ENCODE results near the gene CCNT2. TPM values are rescaled to one million over a fixed set of nuclear protein-coding genes. Genes with fewer than 3 reads are reported as not detected.

CCNT2 gene
- total RNA-seq, 1 experiment from 2014 or later, result 38.1 TPM

DNA sequence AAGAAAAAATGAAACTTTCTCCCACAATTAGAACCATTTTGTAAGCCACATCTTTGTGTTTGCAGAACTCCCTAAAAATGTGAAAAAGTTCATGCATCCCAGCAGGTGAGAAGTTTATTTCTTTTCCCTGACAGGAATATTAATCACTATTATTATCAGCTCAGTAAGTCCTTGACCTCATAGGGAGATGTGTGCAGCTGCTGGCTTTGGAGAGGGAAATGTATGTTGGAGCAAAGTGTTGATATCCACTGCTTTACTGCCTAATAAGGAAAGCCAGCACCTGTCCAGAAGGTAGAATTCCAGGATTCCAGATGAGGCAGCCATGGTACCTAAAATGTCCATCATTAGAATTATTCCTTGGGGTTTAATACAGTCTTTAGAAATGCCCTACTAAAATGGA lies 35.8 kb upstream of the CCNT2 start (continued):
- TF ChIP-seq, protein P1, sequence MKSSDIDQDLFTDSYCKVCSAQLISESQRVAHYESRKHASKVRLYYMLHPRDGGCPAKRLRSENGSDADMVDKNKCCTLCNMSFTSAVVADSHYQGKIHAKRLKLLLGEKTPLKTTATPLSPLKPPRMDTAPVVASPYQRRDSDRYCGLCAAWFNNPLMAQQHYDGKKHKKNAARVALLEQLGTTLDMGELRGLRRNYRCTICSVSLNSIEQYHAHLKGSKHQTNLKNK (CRISPR knock-in tag; IDR thresholded peaks at IDR 0.05), result no peak
- no peak for TF ChIP-seq FOXK1 (CRISPR knock-in tag; IDR thresholded peaks at IDR 0.05)

DNA sequence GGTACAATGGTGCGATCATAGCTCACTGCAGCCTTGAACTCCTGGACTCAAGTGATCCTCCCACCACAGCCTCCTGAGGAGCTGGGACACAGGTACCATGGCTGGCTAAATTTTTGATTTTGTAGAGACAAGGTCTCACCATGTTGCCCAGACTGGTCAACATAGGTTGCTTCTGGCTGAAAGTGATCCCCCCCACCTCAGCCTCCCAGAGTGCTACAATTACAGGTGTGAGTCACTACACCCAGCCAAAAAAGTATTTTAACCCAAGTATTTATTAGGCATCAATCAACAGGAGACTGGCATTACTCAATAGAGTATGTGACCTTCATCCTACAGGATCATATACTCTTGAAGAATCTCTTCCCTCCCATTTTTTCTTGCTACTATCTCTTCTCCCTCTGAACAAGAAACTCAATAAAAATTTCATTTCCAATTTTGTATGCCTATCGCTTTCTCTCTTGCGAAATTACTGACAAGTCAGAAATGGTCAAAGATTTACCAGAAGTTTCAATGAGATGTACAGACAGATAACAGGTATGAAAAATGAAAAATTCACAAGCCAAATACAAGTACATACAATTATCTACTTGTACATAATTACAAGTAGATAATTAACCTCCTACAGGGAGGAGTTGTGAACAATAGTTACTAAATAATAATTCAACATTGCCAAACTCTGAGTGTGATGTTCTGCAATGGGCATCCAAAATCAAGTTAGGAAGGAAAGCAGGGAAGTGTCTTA lies 34.9 kb upstream of the CCNT2 start:
- Mint-ChIP-seq H3K27ac (no peak overlapping the region), H3K36me3 (peaks cover 4% of the 10 kb centered on the region), H3K4me3 (no peak overlapping the region), H3K4me1 (no peaks in the 10 kb centered on the region), H3K27me3 (ENCODE audit: low read depth) (no peaks in the 10 kb centered on the region), H3K9me3 (peaks cover 12% of the 10 kb centered on the region)
- TF ChIP-seq CREM (CRISPR knock-in tag; IDR thresholded peaks at IDR 0.05) (no peak), CREB1 (CRISPR knock-in tag; IDR thresholded peaks at IDR 0.05) (no peak), JAZF1 (CRISPR knock-in tag; IDR thresholded peaks at IDR 0.05) (no peak), HMGA2 (CRISPR knock-in tag; IDR thresholded peaks at IDR 0.05) (no peak), ZNF416 (CRISPR knock-in tag; IDR thresholded peaks at IDR 0.05) (no peak), ELF4 (CRISPR knock-in tag; IDR thresholded peaks at IDR 0.05; ENCODE audit: low read depth) (no peak), GABPB1 (CRISPR knock-in tag; IDR thresholded peaks at IDR 0.05) (no peak), EMX1 (CRISPR knock-in tag; IDR thresholded peaks at IDR 0.05) (no peak), FOXK1 (CRISPR knock-in tag; IDR thresholded peaks at IDR 0.05) (no peak)
- TF ChIP-seq, protein P2, sequence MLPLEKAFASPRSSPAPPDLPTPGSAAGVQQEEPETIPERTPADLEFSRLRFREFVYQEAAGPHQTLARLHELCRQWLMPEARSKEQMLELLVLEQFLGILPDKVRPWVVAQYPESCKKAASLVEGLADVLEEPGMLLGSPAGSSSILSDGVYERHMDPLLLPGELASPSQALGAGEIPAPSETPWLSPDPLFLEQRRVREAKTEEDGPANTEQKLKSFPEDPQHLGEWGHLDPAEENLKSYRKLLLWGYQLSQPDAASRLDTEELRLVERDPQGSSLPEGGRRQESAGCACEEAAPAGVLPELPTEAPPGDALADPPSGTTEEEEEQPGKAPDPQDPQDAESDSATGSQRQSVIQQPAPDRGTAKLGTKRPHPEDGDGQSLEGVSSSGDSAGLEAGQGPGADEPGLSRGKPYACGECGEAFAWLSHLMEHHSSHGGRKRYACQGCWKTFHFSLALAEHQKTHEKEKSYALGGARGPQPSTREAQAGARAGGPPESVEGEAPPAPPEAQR (CRISPR knock-in tag; IDR thresholded peaks at IDR 0.05), result no peak
- TF ChIP-seq, protein P3, sequence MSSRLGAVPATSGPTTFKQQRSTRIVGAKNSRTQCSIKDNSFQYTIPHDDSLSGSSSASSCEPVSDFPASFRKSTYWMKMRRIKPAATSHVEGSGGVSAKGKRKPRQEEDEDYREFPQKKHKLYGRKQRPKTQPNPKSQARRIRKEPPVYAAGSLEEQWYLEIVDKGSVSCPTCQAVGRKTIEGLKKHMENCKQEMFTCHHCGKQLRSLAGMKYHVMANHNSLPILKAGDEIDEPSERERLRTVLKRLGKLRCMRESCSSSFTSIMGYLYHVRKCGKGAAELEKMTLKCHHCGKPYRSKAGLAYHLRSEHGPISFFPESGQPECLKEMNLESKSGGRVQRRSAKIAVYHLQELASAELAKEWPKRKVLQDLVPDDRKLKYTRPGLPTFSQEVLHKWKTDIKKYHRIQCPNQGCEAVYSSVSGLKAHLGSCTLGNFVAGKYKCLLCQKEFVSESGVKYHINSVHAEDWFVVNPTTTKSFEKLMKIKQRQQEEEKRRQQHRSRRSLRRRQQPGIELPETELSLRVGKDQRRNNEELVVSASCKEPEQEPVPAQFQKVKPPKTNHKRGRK (CRISPR knock-in tag; IDR thresholded peaks at IDR 0.05; ENCODE audit: borderline replicate concordance), result no peak
- DNase-seq (ENCODE audit: low spot score) (no peak), ATAC-seq (no peak)
- POLR2A ChIA-PET, result no interaction called here
- CTCF ChIA-PET, result no interaction called here

DNA sequence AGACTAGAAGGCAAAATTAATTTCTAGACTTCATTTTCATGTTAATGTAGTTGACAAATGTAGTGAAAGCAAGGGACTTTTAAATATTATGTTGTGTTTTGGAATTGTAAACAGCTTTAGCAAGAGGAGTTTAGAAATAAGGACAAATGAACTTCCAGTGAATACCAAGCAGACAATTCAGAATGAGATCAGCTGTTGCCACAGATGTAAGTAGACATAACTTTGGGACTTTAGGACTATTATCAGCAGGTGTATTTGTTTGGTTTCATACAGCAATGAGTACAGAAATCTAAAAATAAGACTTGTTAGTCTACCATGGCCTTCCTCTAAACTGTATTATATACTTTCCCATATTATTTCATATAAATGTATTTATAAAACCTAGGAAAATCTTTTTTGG lies 34.2 kb upstream of the CCNT2 start:
- H3K27me3 Mint-ChIP-seq (ENCODE audit: low read depth), result no peaks in the 10 kb centered on the region
- CTCF ChIA-PET, result no interaction called here
- TF ChIP-seq, protein P4, sequence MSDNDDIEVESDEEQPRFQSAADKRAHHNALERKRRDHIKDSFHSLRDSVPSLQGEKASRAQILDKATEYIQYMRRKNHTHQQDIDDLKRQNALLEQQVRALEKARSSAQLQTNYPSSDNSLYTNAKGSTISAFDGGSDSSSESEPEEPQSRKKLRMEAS (CRISPR knock-in tag; IDR thresholded peaks at IDR 0.05), result no peak
- TF ChIP-seq ZNF416 (CRISPR knock-in tag; IDR thresholded peaks at IDR 0.05), result no peak
- TF ChIP-seq, protein P3 (CRISPR knock-in tag; IDR thresholded peaks at IDR 0.05; ENCODE audit: borderline replicate concordance), result no peak

DNA sequence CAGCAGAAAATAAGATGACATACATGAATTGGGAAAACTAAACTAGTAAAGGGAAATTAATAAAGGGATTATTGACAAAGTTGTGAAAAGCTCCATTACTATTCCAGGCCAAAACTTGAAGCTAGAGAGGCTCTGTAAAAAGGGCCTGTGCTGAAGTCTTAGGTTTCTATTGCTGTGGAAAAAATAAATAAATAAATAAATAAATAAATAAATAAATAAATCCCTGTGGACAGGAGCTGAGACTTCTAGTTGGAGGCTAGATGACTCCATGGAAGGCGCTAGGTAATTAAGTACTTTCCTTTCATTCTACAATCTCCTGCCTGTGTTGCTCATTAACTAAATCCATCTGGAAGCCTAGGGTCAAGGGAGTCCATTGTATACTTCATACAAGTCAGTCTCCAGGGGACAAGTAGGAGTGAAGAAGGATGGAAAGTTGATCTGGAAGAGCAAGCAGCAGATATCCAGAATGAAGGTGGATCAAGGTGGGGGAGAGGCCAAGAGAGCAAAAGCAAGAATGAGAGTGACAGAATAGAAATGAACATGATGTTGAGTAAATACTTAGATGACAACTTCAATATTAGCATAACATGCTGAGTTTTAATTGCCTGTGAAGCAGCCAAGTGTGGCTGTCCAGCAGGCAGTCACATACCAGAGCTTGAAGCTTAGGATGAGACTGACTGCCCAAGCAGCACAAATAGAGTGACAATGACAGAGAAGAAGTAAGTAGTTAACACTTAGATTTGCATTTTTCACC lies 26.2 kb upstream of the CCNT2 start:
- no peak for ATAC-seq
- Mint-ChIP-seq H3K36me3 (no peaks in the 10 kb centered on the region), H3K4me3 (no peak overlapping the region), H3K9me3 (no peaks in the 10 kb centered on the region), H3K27ac (no peak overlapping the region; the same call in 1 of the 2 replicates), H3K4me1 (no peaks in the 10 kb centered on the region), H3K27me3 (ENCODE audit: low read depth) (no peaks in the 10 kb centered on the region)
- no peak for DNase-seq (ENCODE audit: low spot score)
- ChIA-PET CTCF (interaction anchor here (1.8 kb wide), 1 partner anchor 442 kb away, joined by 6 read pairs; no protein-coding TSS in a partner anchor), POLR2A (no interaction called here)
- TF ChIP-seq CREM (CRISPR knock-in tag; IDR thresholded peaks at IDR 0.05) (no peak), GABPB1 (CRISPR knock-in tag; IDR thresholded peaks at IDR 0.05) (no peak)
- TF ChIP-seq, protein P2 (CRISPR knock-in tag; IDR thresholded peaks at IDR 0.05), result no peak
- TF ChIP-seq, protein P5, sequence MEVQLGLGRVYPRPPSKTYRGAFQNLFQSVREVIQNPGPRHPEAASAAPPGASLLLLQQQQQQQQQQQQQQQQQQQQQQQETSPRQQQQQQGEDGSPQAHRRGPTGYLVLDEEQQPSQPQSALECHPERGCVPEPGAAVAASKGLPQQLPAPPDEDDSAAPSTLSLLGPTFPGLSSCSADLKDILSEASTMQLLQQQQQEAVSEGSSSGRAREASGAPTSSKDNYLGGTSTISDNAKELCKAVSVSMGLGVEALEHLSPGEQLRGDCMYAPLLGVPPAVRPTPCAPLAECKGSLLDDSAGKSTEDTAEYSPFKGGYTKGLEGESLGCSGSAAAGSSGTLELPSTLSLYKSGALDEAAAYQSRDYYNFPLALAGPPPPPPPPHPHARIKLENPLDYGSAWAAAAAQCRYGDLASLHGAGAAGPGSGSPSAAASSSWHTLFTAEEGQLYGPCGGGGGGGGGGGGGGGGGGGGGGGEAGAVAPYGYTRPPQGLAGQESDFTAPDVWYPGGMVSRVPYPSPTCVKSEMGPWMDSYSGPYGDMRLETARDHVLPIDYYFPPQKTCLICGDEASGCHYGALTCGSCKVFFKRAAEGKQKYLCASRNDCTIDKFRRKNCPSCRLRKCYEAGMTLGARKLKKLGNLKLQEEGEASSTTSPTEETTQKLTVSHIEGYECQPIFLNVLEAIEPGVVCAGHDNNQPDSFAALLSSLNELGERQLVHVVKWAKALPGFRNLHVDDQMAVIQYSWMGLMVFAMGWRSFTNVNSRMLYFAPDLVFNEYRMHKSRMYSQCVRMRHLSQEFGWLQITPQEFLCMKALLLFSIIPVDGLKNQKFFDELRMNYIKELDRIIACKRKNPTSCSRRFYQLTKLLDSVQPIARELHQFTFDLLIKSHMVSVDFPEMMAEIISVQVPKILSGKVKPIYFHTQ (CRISPR knock-in tag; IDR thresholded peaks at IDR 0.05), result no peak
- TF ChIP-seq, protein P6, sequence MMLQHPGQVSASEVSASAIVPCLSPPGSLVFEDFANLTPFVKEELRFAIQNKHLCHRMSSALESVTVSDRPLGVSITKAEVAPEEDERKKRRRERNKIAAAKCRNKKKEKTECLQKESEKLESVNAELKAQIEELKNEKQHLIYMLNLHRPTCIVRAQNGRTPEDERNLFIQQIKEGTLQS (CRISPR knock-in tag; conservative IDR thresholded peaks at IDR 0.05), result no peak

More for the DNA sequence above, 34.2 kb upstream of the CCNT2 start:
- ATAC-seq (no peak), DNase-seq (ENCODE audit: low spot score) (no peak)
- peaks cover 5% of the 10 kb centered on the region; the same call in 1 of the 2 replicates for H3K9me3 Mint-ChIP-seq
- no peak overlapping the region for H3K27ac Mint-ChIP-seq
- POLR2A ChIA-PET, result no interaction called here
- no peak overlapping the region for H3K4me3 Mint-ChIP-seq
- H3K4me1 Mint-ChIP-seq, result no peaks in the 10 kb centered on the region
- H3K36me3 Mint-ChIP-seq, result no peaks in the 10 kb centered on the region
